H9 (cell line): Measurements from ENCODE around the gene ITGA2. TPM values are rescaled to one million over a fixed set of nuclear protein-coding genes. Genes with fewer than 3 reads are reported as not detected.

Experiments
- DNase-seq: peaks from one replicate; pipeline ENCODE4 v3.0.0-alpha.2; 2017
- H2AFZ ChIP-seq: one replicate; pipeline ENCODE4 v1.6.1; 2013; ENCODE audit warnings: mild to moderate bottlenecking, low read length, control low read depth, moderate library complexity
- H2AK5ac ChIP-seq: 2 replicates; pipeline ENCODE4 v1.6.1; 2013; ENCODE audit warnings: low read length, control low read depth, mixed read lengths; ENCODE audit not compliant: insufficient read length
- H2BK120ac ChIP-seq: one replicate; pipeline ENCODE4 v1.6.1; 2013; ENCODE audit warnings: low read depth, mild to moderate bottlenecking, low read length, control low read depth, inconsistent platforms; ENCODE audit not compliant: poor library complexity, severe bottlenecking
- H2BK12ac ChIP-seq: 2 replicates; pipeline ENCODE4 v1.6.1; 2013; ENCODE audit warnings: low read length, control low read depth, mixed read lengths, low read depth; ENCODE audit not compliant: insufficient read length
- H2BK15ac ChIP-seq: 2 replicates; pipeline ENCODE4 v1.6.1; 2013; ENCODE audit warnings: low read depth, low read length, control low read depth
- H2BK20ac ChIP-seq: one replicate; pipeline ENCODE4 v1.6.1; 2013; ENCODE audit warnings: low read depth, mild to moderate bottlenecking, low read length, control low read depth, inconsistent platforms; ENCODE audit not compliant: poor library complexity, severe bottlenecking
- H2BK5ac ChIP-seq: 2 replicates; pipeline ENCODE4 v1.6.1; 2013; ENCODE audit warnings: low read length, control low read depth, mixed read lengths; ENCODE audit not compliant: insufficient read length
- H3K14ac ChIP-seq: 2 replicates; pipeline ENCODE4 v1.6.1; 2013; ENCODE audit warnings: low read length, control low read depth; ENCODE audit not compliant: insufficient read depth
- H3K18ac ChIP-seq: 2 replicates; pipeline ENCODE4 v1.6.1; 2013; ENCODE audit warnings: low read depth, mild to moderate bottlenecking, mixed read lengths, low read length, control low read depth; ENCODE audit not compliant: insufficient read length
- H3K23ac ChIP-seq: 2 replicates; pipeline ENCODE4 v1.6.1; 2013; ENCODE audit warnings: low read length, control low read depth, mixed read lengths, low read depth; ENCODE audit not compliant: insufficient read length
- H3K23me2 ChIP-seq: 2 replicates; pipeline ENCODE4 v1.6.1; 2013; ENCODE audit warnings: low read depth, mild to moderate bottlenecking, mixed read lengths, low read length, control low read depth; ENCODE audit not compliant: insufficient read length, poor library complexity, severe bottlenecking
- H3K27ac ChIP-seq: 2 replicates; pipeline ENCODE4 v1.5.1; 2013; ENCODE audit warnings: low read length, control low read depth, mixed read lengths, low read depth; ENCODE audit not compliant: insufficient read length
- H3K27me3 ChIP-seq: 2 replicates; pipeline ENCODE4 v1.6.1; 2013; ENCODE audit warnings: low read length, control low read depth, inconsistent platforms; ENCODE audit not compliant: insufficient read depth
- H3K4ac ChIP-seq: 2 replicates; pipeline ENCODE4 v1.6.1; 2013; ENCODE audit warnings: low read depth, mild to moderate bottlenecking, control low read depth, inconsistent platforms, low read length, moderate library complexity
- H3K4me1 ChIP-seq: 2 replicates; pipeline ENCODE4 v1.6.1; 2013; ENCODE audit warnings: low read length, control low read depth, inconsistent platforms; ENCODE audit not compliant: insufficient read depth
- H3K4me2 ChIP-seq: 2 replicates; pipeline ENCODE4 v1.6.1; 2013; ENCODE audit warnings: low read length, control low read depth, mixed read lengths; ENCODE audit not compliant: insufficient read length, insufficient read depth
- H3K56ac ChIP-seq: 2 replicates; pipeline ENCODE4 v1.6.1; 2013; ENCODE audit warnings: low read depth, mild to moderate bottlenecking, mixed read lengths, low read length, control low read depth; ENCODE audit not compliant: insufficient read length
- H3K79me1 ChIP-seq: 2 replicates; pipeline ENCODE4 v1.6.1; 2013; ENCODE audit warnings: low read depth, mild to moderate bottlenecking, moderate library complexity, low read length, control low read depth, inconsistent platforms; ENCODE audit not compliant: insufficient read depth, poor library complexity, severe bottlenecking
- H3K79me2 ChIP-seq: 2 replicates; pipeline ENCODE4 v1.6.1; 2013; ENCODE audit warnings: low read length, control low read depth, inconsistent platforms; ENCODE audit not compliant: insufficient read depth
- H3K9ac ChIP-seq: 2 replicates; pipeline ENCODE4 v1.6.1; 2013; ENCODE audit warnings: low read length, control low read depth, mixed read lengths; ENCODE audit not compliant: insufficient read length; ENCODE audit errors: extremely low read depth
- H3K9me3 ChIP-seq: one replicate; pipeline ENCODE4 v1.6.1; 2013; ENCODE audit warnings: low read depth, low read length, inconsistent platforms; ENCODE audit not compliant: control insufficient read depth
- H3T11ph ChIP-seq: one replicate; pipeline ENCODE4 v1.6.1; 2013; ENCODE audit warnings: mild to moderate bottlenecking, low read length, control low read depth, inconsistent platforms
- H4K20me1 ChIP-seq: one replicate; pipeline ENCODE4 v1.6.1; 2013; ENCODE audit not compliant: control insufficient read depth, insufficient read length, insufficient read depth
- H4K5ac ChIP-seq: 2 replicates; pipeline ENCODE4 v1.6.1; 2013; ENCODE audit warnings: low read depth, mild to moderate bottlenecking, mixed read lengths, low read length, control low read depth; ENCODE audit not compliant: insufficient read length
- H4K8ac ChIP-seq: replicated peaks from 2 replicates; pipeline ENCODE4 v1.6.1; 2013; ENCODE audit warnings: low read length, control low read depth, mixed read lengths, low read depth; ENCODE audit not compliant: insufficient read length
- H4K91ac ChIP-seq: 2 replicates; pipeline ENCODE4 v1.6.1; 2013; ENCODE audit warnings: low read depth, mild to moderate bottlenecking, moderate library complexity, mixed read lengths, low read length, control low read depth; ENCODE audit not compliant: insufficient read length
- H3K27ac Mint-ChIP-seq, 3 experiments: 2 replicates in 2 of 3; 3 replicates in 1 of 3; pipeline ENCODE4 v1.8.0; 2020 to 2021; ENCODE audit warnings: mixed read lengths in 3 of 3, mild to moderate bottlenecking in 1 of 3, moderate library complexity in 1 of 3
- H3K27me3 Mint-ChIP-seq: 2 replicates; pipeline ENCODE4 v1.8.0; 2021; ENCODE audit warnings: low read depth, mild to moderate bottlenecking, moderate library complexity, mixed read lengths
- H3K36me3 Mint-ChIP-seq, 3 experiments: 2 replicates in 2 of 3; 3 replicates in 1 of 3; pipeline ENCODE4 v1.8.0; 2020 to 2021; ENCODE audit warnings: low read depth in 3 of 3, mixed read lengths in 3 of 3; ENCODE audit not compliant: insufficient read depth in 1 of 3
- H3K4me1 Mint-ChIP-seq, 2 experiments: 2 replicates each; pipeline ENCODE4 v1.8.0; 2020; ENCODE audit warnings: mixed read lengths in 2 of 2
- H3K4me3 Mint-ChIP-seq, 2 experiments: 2 replicates in 1 of 2; 3 replicates in 1 of 2; pipeline ENCODE4 v1.8.0; 2020 to 2021; ENCODE audit warnings: mild to moderate bottlenecking in 2 of 2, mixed read lengths in 2 of 2, moderate library complexity in 1 of 2
- H3K9me3 Mint-ChIP-seq, 2 experiments: 2 replicates in 1 of 2; 3 replicates in 1 of 2; pipeline ENCODE4 v1.8.0; 2020; ENCODE audit warnings: mild to moderate bottlenecking in 2 of 2, mixed read lengths in 2 of 2, moderate library complexity in 1 of 2
- CTCF ChIP-seq: fragments of 200-600 bp; sonication (generic); conservative IDR thresholded peaks from 3 replicates; pipeline ENCODE4 v1.8.0; 2021; ENCODE audit warnings: antibody characterized with exemption, mild to moderate bottlenecking
- WGBS: extraction: QIAGEN DNeasy Blood & Tissue Kit; methylation state at CpG from one replicate; pipeline ENCODE4 v1.1.7; 2013; ENCODE audit warnings: missing lambda C conversion rate, low lambda C conversion rate, mixed read lengths; ENCODE audit not compliant: insufficient read length; ENCODE audit errors: extremely low coverage; 5-methylcytosine and 5-hydroxymethylcytosine counted together
- total RNA-seq: library from RNA; stranded (reverse); gene quantifications from 2 replicates; pipeline ENCODE4 v1.2.1, GENCODE V29; 2021

ITGA2 gene
- total RNA-seq, 1 experiment from 2014 or later: 3.0 TPM

- no peak overlapping the region for H3K4ac ChIP-seq
- H3T11ph ChIP-seq: no peak overlapping the region
- no peak overlapping the region for H3K9ac ChIP-seq
- WGBS: no CpG with 5 or more reads among the region's 2 CpGs
- Mint-ChIP-seq H3K4me1 (0 out of 4 replicates have a peak, but pooled peaks cover 0 to 3% of the 10 kb centered on the region in 2 experiments), H3K36me3 (no peaks in the 10 kb centered on the region), H3K9me3 (no peaks in the 10 kb centered on the region), H3K27me3 (no peaks in the 10 kb centered on the region), H3K4me3 (no peak overlapping the region), H3K27ac (no peak overlapping the region; a peak in 1 of 7 replicates)
- H2BK120ac ChIP-seq: no peak overlapping the region
- H2BK5ac ChIP-seq: no peak overlapping the region
- no peak overlapping the region for H3K56ac ChIP-seq
- no peaks in the 10 kb centered on the region for H3K79me1 ChIP-seq
- H2BK15ac ChIP-seq: no peak overlapping the region
- no peak overlapping the region for H2BK20ac ChIP-seq
- H2AK5ac ChIP-seq: no peak overlapping the region
- no peak overlapping the region for H3K23ac ChIP-seq
- no peaks in the 10 kb centered on the region for H3K27me3 ChIP-seq
- no peak for DNase-seq
- no peak overlapping the region for H4K8ac ChIP-seq
- H3K27ac ChIP-seq: no peak overlapping the region
- H3K9me3 ChIP-seq: no peaks in the 10 kb centered on the region
- H3K4me1 ChIP-seq: no peaks in the 10 kb centered on the region
- no peaks in the 10 kb centered on the region for H4K20me1 ChIP-seq
- no peak overlapping the region for H4K5ac ChIP-seq
- no peak overlapping the region for H3K18ac ChIP-seq
- H3K14ac ChIP-seq: no peak overlapping the region
- no peaks in the 10 kb centered on the region for H3K79me2 ChIP-seq
- no peak for TF ChIP-seq CTCF
- no peak overlapping the region for H4K91ac ChIP-seq
- H2AFZ ChIP-seq: no peak overlapping the region
- H3K4me2 ChIP-seq: no peak overlapping the region
- H3K23me2 ChIP-seq: no peaks in the 10 kb centered on the region
- no peak overlapping the region for H2BK12ac ChIP-seq
Measured at GRCh38 chr5:53091289-53091688, 102.1 kb downstream of the ITGA2 start.
